ENCODE measurements around the gene WIF1.

WIF1 gene

GRCh38 chr12:65121956-65122469 lies 908 bp upstream of the WIF1 start:
- no peak overlapping the region for H3K9ac ChIP-seq (ENCODE audit: low read length)
- no peaks in the 10 kb centered on the region for H3K36me3 ChIP-seq (ENCODE audit: control insufficient read depth, insufficient read depth, low read length)
- H3K27ac ChIP-seq (ENCODE audit: low read depth, low read length), result no peak overlapping the region
- peaks cover 78% of the 10 kb centered on the region for H3K27me3 ChIP-seq (ENCODE audit: control insufficient read depth, insufficient read depth, low read length)
- H3K4me1 ChIP-seq (ENCODE audit: control insufficient read depth, insufficient read depth, low read length), result no peaks in the 10 kb centered on the region
- no peaks in the 10 kb centered on the region for H3K9me3 ChIP-seq (ENCODE audit: control insufficient read depth, insufficient read depth, low read depth, low read length)
- H3K4me3 ChIP-seq (ENCODE audit: low read depth, low read length), result peak overlapping the region; percentile 52

GRCh38 chr12:65119063-65119462 lies 2.0 kb downstream of the WIF1 start:
- H3K9me3 ChIP-seq (ENCODE audit: control insufficient read depth, insufficient read depth, low read depth, low read length), result no peaks in the 10 kb centered on the region
- no peak overlapping the region for H3K27ac ChIP-seq (ENCODE audit: low read depth, low read length)
- no peak overlapping the region for H3K4me3 ChIP-seq (ENCODE audit: low read depth, low read length)
- H3K27me3 ChIP-seq (ENCODE audit: control insufficient read depth, insufficient read depth, low read length), result peaks cover 56% of the 10 kb centered on the region
- H3K36me3 ChIP-seq (ENCODE audit: control insufficient read depth, insufficient read depth, low read length), result no peaks in the 10 kb centered on the region
- H3K9ac ChIP-seq (ENCODE audit: low read length), result no peak overlapping the region
- H3K4me1 ChIP-seq (ENCODE audit: control insufficient read depth, insufficient read depth, low read length), result no peaks in the 10 kb centered on the region

- no peaks in the 10 kb centered on the region for H3K36me3 ChIP-seq (ENCODE audit: control insufficient read depth, insufficient read depth, low read length)
- H3K4me1 ChIP-seq (ENCODE audit: control insufficient read depth, insufficient read depth, low read length), result no peaks in the 10 kb centered on the region
- H3K27ac ChIP-seq (ENCODE audit: low read depth, low read length), result no peak overlapping the region
- H3K4me3 ChIP-seq (ENCODE audit: low read depth, low read length), result no peak overlapping the region
- no peak overlapping the region for H3K9ac ChIP-seq (ENCODE audit: low read length)
- peaks cover 9% of the 10 kb centered on the region for H3K27me3 ChIP-seq (ENCODE audit: control insufficient read depth, insufficient read depth, low read length)
- H3K9me3 ChIP-seq (ENCODE audit: control insufficient read depth, insufficient read depth, low read depth, low read length), result no peaks in the 10 kb centered on the region
Measured at GRCh38 chr12:65113621-65114035, 7.5 kb downstream of the WIF1 start.

- H3K9me3 ChIP-seq (ENCODE audit: control insufficient read depth, insufficient read depth, low read depth, low read length), result no peaks in the 10 kb centered on the region
- H3K4me1 ChIP-seq (ENCODE audit: control insufficient read depth, insufficient read depth, low read length), result peaks cover 6% of the 10 kb centered on the region; the same call in 1 of the 2 replicates
- H3K36me3 ChIP-seq (ENCODE audit: control insufficient read depth, insufficient read depth, low read length), result no peaks in the 10 kb centered on the region
- H3K27me3 ChIP-seq (ENCODE audit: control insufficient read depth, insufficient read depth, low read length), result no peaks in the 10 kb centered on the region
- H3K9ac ChIP-seq (ENCODE audit: low read length), result no peak overlapping the region
- no peak overlapping the region for H3K4me3 ChIP-seq (ENCODE audit: low read depth, low read length)
- H3K27ac ChIP-seq (ENCODE audit: low read depth, low read length), result no peak overlapping the region
Measured at GRCh38 chr12:65106948-65107347, 14.2 kb downstream of the WIF1 start.

- Histone ChIP-seq H3K9ac (ENCODE audit: low read length) (no peak overlapping the region), H3K9me3 (ENCODE audit: control insufficient read depth, insufficient read depth, low read depth, low read length) (no peaks in the 10 kb centered on the region), H3K4me1 (ENCODE audit: control insufficient read depth, insufficient read depth, low read length) (peaks cover 8% of the 10 kb centered on the region; the same call in 1 of the 2 replicates), H3K36me3 (ENCODE audit: control insufficient read depth, insufficient read depth, low read length) (no peaks in the 10 kb centered on the region), H3K4me3 (ENCODE audit: low read depth, low read length) (no peak overlapping the region), H3K27ac (ENCODE audit: low read depth, low read length) (no peak overlapping the region), H3K27me3 (ENCODE audit: control insufficient read depth, insufficient read depth, low read length) (no peaks in the 10 kb centered on the region)
Measured at GRCh38 chr12:65100140-65100539, 21.0 kb downstream of the WIF1 start.

GRCh38 chr12:65099182-65099581 lies 21.9 kb downstream of the WIF1 start:
- no peaks in the 10 kb centered on the region for H3K9me3 ChIP-seq (ENCODE audit: control insufficient read depth, insufficient read depth, low read depth, low read length)
- no peaks in the 10 kb centered on the region for H3K36me3 ChIP-seq (ENCODE audit: control insufficient read depth, insufficient read depth, low read length)
- no peaks in the 10 kb centered on the region for H3K27me3 ChIP-seq (ENCODE audit: control insufficient read depth, insufficient read depth, low read length)
- H3K27ac ChIP-seq (ENCODE audit: low read depth, low read length), result no peak overlapping the region
- no peak overlapping the region for H3K9ac ChIP-seq (ENCODE audit: low read length)
- H3K4me3 ChIP-seq (ENCODE audit: low read depth, low read length), result no peak overlapping the region
- peaks cover 5% of the 10 kb centered on the region; the same call in 1 of the 2 replicates for H3K4me1 ChIP-seq (ENCODE audit: control insufficient read depth, insufficient read depth, low read length)

- Histone ChIP-seq H3K36me3 (ENCODE audit: control insufficient read depth, insufficient read depth, low read length) (no peaks in the 10 kb centered on the region), H3K27ac (ENCODE audit: low read depth, low read length) (no peak overlapping the region), H3K4me3 (ENCODE audit: low read depth, low read length) (no peak overlapping the region), H3K9ac (ENCODE audit: low read length) (no peak overlapping the region), H3K27me3 (ENCODE audit: control insufficient read depth, insufficient read depth, low read length) (no peaks in the 10 kb centered on the region), H3K4me1 (ENCODE audit: control insufficient read depth, insufficient read depth, low read length) (0 out of 2 replicates have a peak, but pooled peaks cover 2% of the 10 kb centered on the region), H3K9me3 (ENCODE audit: control insufficient read depth, insufficient read depth, low read depth, low read length) (no peaks in the 10 kb centered on the region)
Measured at GRCh38 chr12:65098364-65098763, 22.7 kb downstream of the WIF1 start.

- H3K9me3 ChIP-seq (ENCODE audit: control insufficient read depth, insufficient read depth, low read depth, low read length), result no peaks in the 10 kb centered on the region
- no peak overlapping the region for H3K4me3 ChIP-seq (ENCODE audit: low read depth, low read length)
- H3K4me1 ChIP-seq (ENCODE audit: control insufficient read depth, insufficient read depth, low read length), result 0 out of 2 replicates have a peak, but pooled peaks cover 2% of the 10 kb centered on the region
- no peaks in the 10 kb centered on the region for H3K36me3 ChIP-seq (ENCODE audit: control insufficient read depth, insufficient read depth, low read length)
- no peak overlapping the region for H3K9ac ChIP-seq (ENCODE audit: low read length)
- H3K27me3 ChIP-seq (ENCODE audit: control insufficient read depth, insufficient read depth, low read length), result no peaks in the 10 kb centered on the region
- no peak overlapping the region for H3K27ac ChIP-seq (ENCODE audit: low read depth, low read length)
Measured at GRCh38 chr12:65094722-65095121, 26.4 kb downstream of the WIF1 start.

GRCh38 chr12:65093606-65094005 lies 27.5 kb downstream of the WIF1 start:
- Histone ChIP-seq H3K4me3 (ENCODE audit: low read depth, low read length) (no peak overlapping the region), H3K27ac (ENCODE audit: low read depth, low read length) (no peak overlapping the region), H3K27me3 (ENCODE audit: control insufficient read depth, insufficient read depth, low read length) (no peaks in the 10 kb centered on the region), H3K9me3 (ENCODE audit: control insufficient read depth, insufficient read depth, low read depth, low read length) (no peaks in the 10 kb centered on the region), H3K36me3 (ENCODE audit: control insufficient read depth, insufficient read depth, low read length) (no peaks in the 10 kb centered on the region), H3K4me1 (ENCODE audit: control insufficient read depth, insufficient read depth, low read length) (no peaks in the 10 kb centered on the region), H3K9ac (ENCODE audit: low read length) (no peak overlapping the region)

GRCh38 chr12:65090461-65090860 lies 30.6 kb downstream of the WIF1 start:
- Histone ChIP-seq H3K36me3 (ENCODE audit: control insufficient read depth, insufficient read depth, low read length) (no peaks in the 10 kb centered on the region), H3K4me1 (ENCODE audit: control insufficient read depth, insufficient read depth, low read length) (no peaks in the 10 kb centered on the region), H3K9ac (ENCODE audit: low read length) (no peak overlapping the region), H3K4me3 (ENCODE audit: low read depth, low read length) (no peak overlapping the region), H3K27me3 (ENCODE audit: control insufficient read depth, insufficient read depth, low read length) (no peaks in the 10 kb centered on the region), H3K9me3 (ENCODE audit: control insufficient read depth, insufficient read depth, low read depth, low read length) (no peaks in the 10 kb centered on the region), H3K27ac (ENCODE audit: low read depth, low read length) (no peak overlapping the region)

- no peak overlapping the region for H3K4me3 ChIP-seq (ENCODE audit: low read depth, low read length)
- H3K4me1 ChIP-seq (ENCODE audit: control insufficient read depth, insufficient read depth, low read length), result no peaks in the 10 kb centered on the region; the same call in 1 of the 2 replicates
- no peaks in the 10 kb centered on the region for H3K36me3 ChIP-seq (ENCODE audit: control insufficient read depth, insufficient read depth, low read length)
- H3K9ac ChIP-seq (ENCODE audit: low read length), result no peak overlapping the region
- no peaks in the 10 kb centered on the region for H3K27me3 ChIP-seq (ENCODE audit: control insufficient read depth, insufficient read depth, low read length)
- H3K9me3 ChIP-seq (ENCODE audit: control insufficient read depth, insufficient read depth, low read depth, low read length), result no peaks in the 10 kb centered on the region
- H3K27ac ChIP-seq (ENCODE audit: low read depth, low read length), result no peak overlapping the region
Measured at GRCh38 chr12:65086236-65086635, 34.9 kb downstream of the WIF1 start.

GRCh38 chr12:65084579-65084978 lies 36.5 kb downstream of the WIF1 start:
- Histone ChIP-seq H3K27ac (ENCODE audit: low read depth, low read length) (no peak overlapping the region), H3K9me3 (ENCODE audit: control insufficient read depth, insufficient read depth, low read depth, low read length) (no peaks in the 10 kb centered on the region), H3K27me3 (ENCODE audit: control insufficient read depth, insufficient read depth, low read length) (no peaks in the 10 kb centered on the region), H3K36me3 (ENCODE audit: control insufficient read depth, insufficient read depth, low read length) (no peaks in the 10 kb centered on the region), H3K4me1 (ENCODE audit: control insufficient read depth, insufficient read depth, low read length) (no peaks in the 10 kb centered on the region; the same call in 1 of the 2 replicates), H3K9ac (ENCODE audit: low read length) (no peak overlapping the region), H3K4me3 (ENCODE audit: low read depth, low read length) (no peak overlapping the region)

Data from HUES6 (cell line).